GM12878 (cell line): ENCODE measurements around the gene EME2. TPM values are rescaled to one million over a fixed set of nuclear protein-coding genes. Genes with fewer than 3 reads are reported as not detected.

ENCODE experiments used
- ATF3 ChIP-seq: IDR thresholded peaks from 2 replicates; pipeline ENCODE4 v1.6.1; 2011; ENCODE audit warnings: low read depth, mild to moderate bottlenecking, low read length, moderate library complexity, borderline replicate concordance; ENCODE audit errors: extremely low read depth
- BCL11A ChIP-seq: IDR thresholded peaks from 2 replicates; pipeline ENCODE4 v1.6.1; 2011; ENCODE audit warnings: low read depth, low read length
- BHLHE40 ChIP-seq, 2 experiments: fragments of 450-650 bp in 1 of 2; IDR thresholded peaks; 2 replicates each; pipeline ENCODE4 v1.6.1; 2011 to 2017; ENCODE audit warnings: low read depth in 2 of 2, borderline replicate concordance in 1 of 2, improper control_type of control experiment in 1 of 2, low read length in 1 of 2, mild to moderate bottlenecking in 1 of 2
- E2F4 ChIP-seq: IDR thresholded peaks from 2 replicates; pipeline ENCODE4 v1.6.1; 2012; ENCODE audit warnings: low read depth, low read length, improper control_type of control experiment
- EED ChIP-seq: sonication (generic); IDR thresholded peaks from 2 replicates; pipeline ENCODE4 v1.6.1; 2016; ENCODE audit warnings: antibody characterized with exemption, low read depth
- ELK1 ChIP-seq: IDR thresholded peaks from 2 replicates; pipeline ENCODE4 v1.6.1; 2012; ENCODE audit warnings: low read depth, low read length, improper control_type of control experiment
- EP300 ChIP-seq, 2 experiments: fragments of 150-350 bp in 1 of 2; IDR thresholded peaks; 2 replicates each; pipeline ENCODE4 v1.6.1; 2011 to 2012; ENCODE audit warnings: low read depth in 2 of 2, low read length in 2 of 2, borderline replicate concordance in 1 of 2, improper control_type of control experiment in 1 of 2, inconsistent platforms in 1 of 2; ENCODE audit not compliant: control insufficient read depth in 1 of 2
- GATAD2B ChIP-seq: fragments of 450-650 bp; conservative IDR thresholded peaks from 2 replicates; pipeline ENCODE4 v1.6.1; 2017; ENCODE audit warnings: low read depth, mild to moderate bottlenecking, moderate library complexity
- HCFC1 ChIP-seq: fragments of 150-350 bp; IDR thresholded peaks from 2 replicates; pipeline ENCODE4 v1.6.1; 2014; ENCODE audit warnings: low read length
- IKZF1 ChIP-seq: fragments of 450-650 bp; conservative IDR thresholded peaks from 2 replicates; pipeline ENCODE4 v1.6.1; 2017; ENCODE audit warnings: antibody characterized with exemption, mild to moderate bottlenecking
- IRF5 ChIP-seq: fragments of 450-650 bp; IDR thresholded peaks from 2 replicates; pipeline ENCODE4 v1.6.1; 2017; ENCODE audit warnings: borderline replicate concordance
- JUND ChIP-seq: IDR thresholded peaks from 2 replicates; pipeline ENCODE4 v1.6.1; 2012; ENCODE audit warnings: low read depth, mild to moderate bottlenecking, low read length, improper control_type of control experiment, moderate library complexity
- NKRF ChIP-seq: fragments of 450-650 bp; conservative IDR thresholded peaks from 2 replicates; pipeline ENCODE4 v1.6.1; 2017; ENCODE audit warnings: mild to moderate bottlenecking, moderate library complexity
- PAX8 ChIP-seq: fragments of 450-650 bp; IDR thresholded peaks from 2 replicates; pipeline ENCODE4 v1.6.1; 2017; ENCODE audit warnings: mild to moderate bottlenecking, moderate library complexity
- RELA ChIP-seq: fragments of 450-650 bp; IDR thresholded peaks from 2 replicates; pipeline ENCODE4 v1.8.0; 2014; ENCODE audit warnings: borderline replicate concordance; ENCODE audit not compliant: partially characterized antibody
- SREBF2 ChIP-seq: IDR thresholded peaks from 2 replicates; pipeline ENCODE4 v1.6.1; 2012; ENCODE audit warnings: mild to moderate bottlenecking, low read length
- WRNIP1 ChIP-seq: IDR thresholded peaks from 2 replicates; pipeline ENCODE4 v1.6.1; 2011; ENCODE audit warnings: low read depth, low read length, improper control_type of control experiment, borderline replicate concordance
- YY1 ChIP-seq: IDR thresholded peaks from 2 replicates; pipeline ENCODE4 v1.6.1; 2011; ENCODE audit warnings: low read depth, mild to moderate bottlenecking, low read length
- ZBTB40 ChIP-seq: fragments of 450-650 bp; IDR thresholded peaks from 2 replicates; pipeline ENCODE4 v1.6.1; 2016; ENCODE audit warnings: mild to moderate bottlenecking, moderate library complexity, borderline replicate concordance
- polyA plus RNA-seq, 11 experiments: library from polyadenylated mRNA; depleted of rRNA in 4 of 11; unstranded in 6 of 11; stranded (reverse) in 5 of 11; fragments of >200 nt; fragmentation: Nextera tagmentation in 4 of 11; fragmentation: Illumina TruSeq in 1 of 11; extraction: Ambion mirVana in 4 of 11; extraction: Trizol in 1 of 11; gene quantifications; 1 replicate in 1 of 11; 2 replicates in 10 of 11; pipeline versions ENCODE4 v1.2.1 to v1.2.3, GENCODE V29; 2011 to 2016; ENCODE audit warnings: inconsistent platforms in 2 of 11, missing spikeins in 2 of 11, low read depth in 1 of 11
- total RNA-seq, 4 experiments: library from RNA; depleted of rRNA in 3 of 4; stranded (reverse); fragments of >200 nt in 3 of 4; fragmentation: Illumina TruSeq in 1 of 4; extraction: Trizol in 1 of 4; gene quantifications; 2 replicates each; pipeline versions ENCODE4 v1.2.1 to v1.2.3, GENCODE V29; 2013 to 2021

EME2 gene
- total and polyA plus RNA-seq, 10 of the 15 experiments (the other 5 are each of a cell fraction or from before 2014, with no cell fraction given): 0.29 to 16.9 (median 4.1) TPM

- TF ChIP-seq NKRF: peak; percentile 78
- no peak for TF ChIP-seq RELA
- peak; percentile 25; the same call in 1 of the 2 replicates for TF ChIP-seq GATAD2B
- TF ChIP-seq SREBF2: no peak
- TF ChIP-seq IRF5: no peak
- no peak for TF ChIP-seq PAX8
- TF ChIP-seq ATF3: no peak
- TF ChIP-seq IKZF1: peak; percentile 15; the same call in 1 of the 2 replicates
- no peak for TF ChIP-seq BCL11A
- no peak for TF ChIP-seq WRNIP1
- no peak for TF ChIP-seq ELK1
- TF ChIP-seq JUND: no peak
- TF ChIP-seq YY1: peak; percentile 83; the same call in 1 of the 2 replicates
- TF ChIP-seq EED: no peak
- no peak for TF ChIP-seq EP300 (IDR thresholded peaks at IDR 0.05; ENCODE audit: borderline replicate concordance in 1 of 2, control insufficient read depth in 1 of 2, low read depth in 2 of 2, low read length in 2 of 2)
- no peak for TF ChIP-seq HCFC1
- no peak for TF ChIP-seq ZBTB40
- TF ChIP-seq E2F4: no peak
- peak in 1 of 2 experiments; percentile 29; a peak in 2 of 4 replicates for TF ChIP-seq BHLHE40 (IDR thresholded peaks at IDR 0.05; ENCODE audit: borderline replicate concordance in 1 of 2, low read depth in 2 of 2, low read length in 1 of 2)
Measured at GRCh38 chr16:1771188-1771863, 1.3 kb upstream of the EME2 start, which contains the start of gene NME3 (continued).
